ENCODE results near the gene ISG15.
A peak's percentile ranks its signal among the peaks of the same experiment; 100 is the strongest.
"Not testable (repeated sequence)": the region's sequence is repeated elsewhere in the genome, so short reads cannot be mapped to it uniquely, and the experiment has no call there.

ISG15 gene

DNA sequence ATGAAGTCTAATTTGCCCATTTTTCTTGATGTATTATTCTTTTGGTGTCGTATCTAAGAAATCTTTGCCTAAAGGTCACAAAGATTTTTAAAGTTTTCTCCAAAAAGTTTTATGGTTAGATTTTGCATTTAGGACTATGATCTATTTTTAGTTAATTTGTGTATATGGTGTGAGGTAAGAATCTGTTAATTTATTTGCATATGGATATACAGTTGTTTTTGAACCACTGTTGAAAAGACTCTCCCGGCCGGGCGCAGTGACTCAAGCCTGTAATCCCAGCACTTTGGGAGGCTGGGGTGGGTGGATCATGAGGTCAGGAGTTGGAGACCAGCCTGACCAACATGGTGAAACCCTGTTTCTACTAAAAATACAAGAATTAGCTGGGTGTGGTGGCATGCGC lies 25.2 kb upstream of the ISG15 start:
- DNase-seq; in situ Hi-C loops (cut with HindIII; ENCODE audit: low pct_ligation_motif_present, low pct_unique_long_range_greater_than_20kb, low sequenced_read_pairs): not testable (repeated sequence)

DNA sequence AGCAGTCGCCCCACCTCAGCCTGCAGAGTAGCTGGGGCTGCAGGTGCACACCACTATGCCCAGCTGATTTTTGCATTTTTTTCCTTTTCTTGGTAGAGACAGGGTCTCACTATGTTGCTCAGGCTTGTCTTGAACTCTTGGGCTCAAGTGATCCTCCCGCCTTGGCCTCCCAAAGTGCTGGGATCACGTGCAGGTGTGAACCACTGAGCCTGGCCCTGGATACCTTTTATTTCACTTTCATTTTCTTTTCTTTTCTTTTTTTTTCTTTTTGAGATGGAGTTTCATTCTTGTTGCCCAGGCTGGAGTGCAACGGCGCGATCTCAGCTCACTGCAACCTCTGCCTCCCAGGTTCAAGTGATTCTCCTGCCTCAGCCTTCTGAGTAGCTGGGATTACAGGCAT lies 22.0 kb upstream of the ISG15 start:
- in situ Hi-C loops (cut with HindIII; ENCODE audit: low pct_ligation_motif_present, low pct_unique_long_range_greater_than_20kb, low sequenced_read_pairs) = not testable (repeated sequence)

DNA sequence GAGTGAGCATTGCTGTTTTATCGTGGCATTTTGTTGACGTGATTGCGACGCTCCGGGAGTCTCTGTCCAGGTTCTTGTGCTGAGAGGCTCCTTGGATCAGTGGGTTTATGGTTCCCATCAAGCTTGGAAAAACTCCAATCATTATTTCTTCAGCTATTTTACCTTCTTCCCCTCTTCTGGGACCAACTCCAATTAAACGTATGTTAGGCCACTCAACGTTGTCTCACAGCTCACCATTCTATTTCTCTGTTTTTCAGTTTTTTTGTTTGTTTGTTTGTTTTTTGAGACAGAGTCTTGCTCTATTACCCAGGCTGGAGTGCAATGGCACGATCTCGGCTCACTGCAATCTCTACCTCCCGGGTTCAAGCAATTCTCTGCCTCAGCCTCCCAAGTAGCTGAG lies 21.4 kb upstream of the ISG15 start:
- in situ Hi-C loops (cut with HindIII; ENCODE audit: low pct_ligation_motif_present, low pct_unique_long_range_greater_than_20kb, low sequenced_read_pairs) = no loop called here
- no peak for DNase-seq

More for the DNA sequence above, 22.0 kb upstream of the ISG15 start:
- DNase-seq = not testable (repeated sequence)

DNA sequence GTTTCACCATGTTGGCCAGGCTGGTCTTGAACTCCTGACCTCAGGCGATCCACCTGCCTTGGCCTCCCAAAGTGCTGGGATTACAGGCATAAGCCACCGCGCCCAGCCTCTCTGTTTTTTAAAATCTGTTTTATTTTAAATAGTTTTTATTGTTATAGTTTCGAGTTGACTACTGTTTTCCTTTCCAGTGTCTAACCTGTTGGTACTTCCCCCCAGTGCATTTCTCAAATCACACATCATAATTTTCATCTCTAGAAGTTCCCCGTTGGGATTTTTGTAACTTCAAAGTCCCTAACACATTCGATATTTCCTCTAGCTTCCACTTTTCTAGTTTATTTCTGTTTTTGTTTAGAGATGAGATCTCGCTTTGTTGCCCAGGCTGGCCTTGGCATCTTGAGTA lies 20.9 kb upstream of the ISG15 start:
- in situ Hi-C loops (cut with HindIII; ENCODE audit: low pct_ligation_motif_present, low pct_unique_long_range_greater_than_20kb, low sequenced_read_pairs) = no loop called here
- no peak for DNase-seq

DNA sequence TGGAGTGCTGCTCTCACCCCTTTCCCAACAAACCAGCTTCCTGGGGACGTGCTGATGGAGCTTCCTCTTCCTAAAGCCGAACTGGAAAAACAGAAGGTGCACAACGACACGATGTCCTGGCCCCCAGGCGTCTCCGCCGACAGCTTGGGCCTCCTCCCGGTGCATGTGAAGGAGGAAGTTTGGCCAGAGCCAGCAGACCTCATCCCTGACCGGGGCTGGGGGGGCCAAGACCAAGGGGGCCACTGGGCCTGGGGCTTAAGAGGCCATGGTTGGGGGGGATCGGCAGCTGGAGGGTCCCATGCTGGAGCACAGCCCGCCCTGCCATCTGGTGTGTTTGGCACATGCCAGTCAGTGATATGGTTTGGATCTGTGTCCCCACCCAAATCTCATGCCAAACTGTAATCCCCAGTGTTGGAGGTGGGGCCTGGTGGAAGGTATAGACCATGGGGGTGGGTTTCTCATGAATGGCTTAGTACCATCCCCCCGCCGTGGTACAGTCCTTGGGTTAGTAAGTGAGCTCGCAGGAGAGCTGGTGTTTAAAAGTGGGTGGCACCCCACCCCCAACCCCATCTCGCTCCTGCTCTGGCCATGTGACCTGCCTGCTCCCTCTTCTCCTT lies 19.8 kb upstream of the ISG15 start:
- no peak for DNase-seq
- in situ Hi-C loops (cut with HindIII; ENCODE audit: low pct_ligation_motif_present, low pct_unique_long_range_greater_than_20kb, low sequenced_read_pairs) = no loop called here

DNA sequence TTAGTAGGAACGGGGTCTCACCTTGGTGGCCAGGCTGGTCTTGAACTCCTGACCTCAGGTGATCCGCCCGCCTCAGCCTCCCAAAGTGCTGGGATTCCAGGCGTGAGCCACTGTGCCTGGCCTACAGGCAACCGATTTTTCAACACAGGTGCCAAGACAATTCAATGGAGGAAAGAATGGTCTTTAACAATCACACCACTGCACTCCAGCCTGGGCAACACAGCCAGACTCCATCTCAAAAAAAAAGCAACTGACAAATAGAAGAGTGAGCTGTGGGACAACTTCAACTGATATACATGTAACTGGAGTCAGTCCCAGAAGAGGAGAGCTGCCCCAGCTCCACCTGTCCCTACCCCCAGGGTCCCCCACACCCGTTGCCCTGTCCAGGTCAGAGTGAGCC lies 18.8 kb upstream of the ISG15 start:
- in situ Hi-C loops (cut with HindIII; ENCODE audit: low pct_ligation_motif_present, low pct_unique_long_range_greater_than_20kb, low sequenced_read_pairs); DNase-seq: not testable (repeated sequence)

DNA sequence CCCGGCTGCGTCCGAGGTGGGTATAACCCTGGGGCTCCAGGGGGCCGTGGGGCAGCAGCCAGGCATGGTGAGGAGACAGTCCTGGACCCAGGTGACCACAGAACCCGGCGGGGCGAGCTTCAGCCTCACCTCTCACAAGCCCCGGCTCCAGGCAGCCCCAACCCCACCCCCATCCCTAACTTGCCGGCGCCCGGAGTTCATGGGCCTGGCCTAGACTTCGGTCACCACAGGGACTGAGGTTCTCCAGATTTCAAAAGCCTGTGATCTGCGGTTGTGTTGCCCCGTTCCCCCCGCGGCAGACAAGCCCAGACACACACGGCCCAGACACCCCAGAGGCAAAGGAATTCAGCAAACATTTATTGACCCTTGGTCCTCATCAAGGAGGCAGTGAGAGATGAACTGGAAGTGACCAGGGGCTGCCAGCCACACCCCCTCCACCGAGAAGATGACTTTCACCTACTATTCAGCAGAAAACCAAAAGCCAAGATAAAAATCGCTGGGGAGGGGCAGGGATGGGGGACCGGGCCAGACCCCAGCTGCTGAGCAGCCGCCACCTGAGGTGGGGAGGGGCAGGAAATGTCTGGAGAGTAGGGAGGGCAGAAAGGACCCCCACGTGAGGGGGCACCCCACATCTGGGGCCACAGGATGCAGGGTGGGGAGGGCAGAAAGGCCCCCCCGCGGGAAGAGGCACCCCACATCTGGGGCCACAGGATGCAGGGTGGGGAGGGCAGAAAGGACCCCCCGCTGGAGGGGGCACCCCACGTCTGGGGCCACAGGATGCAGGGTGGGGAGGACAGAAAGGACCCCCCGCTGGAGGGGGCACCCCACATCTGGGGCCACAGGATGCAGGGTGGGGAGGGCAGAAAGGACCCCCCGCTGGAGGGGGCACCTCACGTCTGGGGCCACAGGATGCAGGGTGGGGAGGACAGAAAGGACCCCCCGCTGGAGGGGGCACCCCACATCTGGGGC lies 17.3 kb upstream of the ISG15 start:
- in situ Hi-C loops (cut with HindIII; ENCODE audit: low pct_ligation_motif_present, low pct_unique_long_range_greater_than_20kb, low sequenced_read_pairs) = no loop called here
- no peak for DNase-seq

DNA sequence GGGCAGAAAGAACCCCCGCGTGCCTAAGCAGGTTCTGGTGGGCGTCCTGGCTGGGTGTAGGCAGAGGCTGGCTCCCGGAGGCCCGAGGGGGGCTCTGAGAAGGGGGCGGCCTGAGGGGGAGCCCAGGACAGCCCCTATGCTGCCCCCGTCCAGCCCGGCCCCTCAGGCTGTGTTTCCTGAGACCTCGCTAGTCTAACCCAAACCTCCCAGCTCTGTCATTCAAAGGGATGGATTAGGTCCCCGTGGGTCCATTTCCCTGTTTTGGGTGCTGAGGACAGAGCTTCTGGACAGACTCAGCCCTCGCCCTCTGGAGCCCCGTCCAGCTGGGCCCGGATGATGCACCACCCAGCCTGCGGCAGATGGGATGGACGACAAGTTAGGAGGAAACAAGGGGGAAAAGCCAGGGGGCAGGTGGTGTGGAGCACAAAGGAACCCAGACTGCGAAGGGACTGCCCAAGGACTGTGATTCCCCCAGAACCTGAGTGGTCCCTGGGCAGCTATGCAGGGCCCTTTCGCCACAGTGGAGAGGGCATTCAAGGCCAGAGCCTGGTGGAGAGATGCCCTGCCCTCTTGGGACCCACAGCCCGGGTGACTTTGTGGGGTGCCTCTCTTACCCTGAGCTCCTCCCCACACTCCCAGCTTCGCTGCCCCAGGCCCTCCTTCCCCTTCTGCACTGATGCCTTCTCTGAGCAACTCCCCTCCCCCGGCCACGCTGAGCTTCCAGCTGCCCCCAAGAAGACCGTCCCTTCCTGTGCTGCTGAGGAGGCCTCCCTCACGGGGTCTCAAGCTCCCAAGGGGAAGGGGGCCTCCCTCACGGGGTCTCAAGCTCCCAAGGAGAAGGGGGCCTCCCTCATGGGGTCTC lies 16.2 kb upstream of the ISG15 start:
- no peak for DNase-seq
- in situ Hi-C loops (cut with HindIII; ENCODE audit: low pct_ligation_motif_present, low pct_unique_long_range_greater_than_20kb, low sequenced_read_pairs) = no loop called here

DNA sequence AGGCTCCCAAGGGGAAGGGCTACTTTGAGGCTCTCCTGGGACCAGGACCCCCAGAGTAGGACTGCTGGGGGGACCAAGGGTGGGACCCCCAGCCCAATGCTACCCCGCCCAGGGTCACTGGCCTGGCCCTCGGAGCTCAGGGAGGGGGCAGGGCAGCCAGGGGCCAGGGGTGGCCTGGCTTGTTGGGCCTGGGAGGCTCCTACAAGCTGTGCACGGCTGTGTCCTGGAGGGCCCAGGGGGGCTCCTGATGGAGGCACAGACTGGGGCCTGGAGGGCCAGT lies 15.6 kb upstream of the ISG15 start:
- in situ Hi-C loops (cut with HindIII; ENCODE audit: low pct_ligation_motif_present, low pct_unique_long_range_greater_than_20kb, low sequenced_read_pairs) = no loop called here
- no peak for DNase-seq

DNA sequence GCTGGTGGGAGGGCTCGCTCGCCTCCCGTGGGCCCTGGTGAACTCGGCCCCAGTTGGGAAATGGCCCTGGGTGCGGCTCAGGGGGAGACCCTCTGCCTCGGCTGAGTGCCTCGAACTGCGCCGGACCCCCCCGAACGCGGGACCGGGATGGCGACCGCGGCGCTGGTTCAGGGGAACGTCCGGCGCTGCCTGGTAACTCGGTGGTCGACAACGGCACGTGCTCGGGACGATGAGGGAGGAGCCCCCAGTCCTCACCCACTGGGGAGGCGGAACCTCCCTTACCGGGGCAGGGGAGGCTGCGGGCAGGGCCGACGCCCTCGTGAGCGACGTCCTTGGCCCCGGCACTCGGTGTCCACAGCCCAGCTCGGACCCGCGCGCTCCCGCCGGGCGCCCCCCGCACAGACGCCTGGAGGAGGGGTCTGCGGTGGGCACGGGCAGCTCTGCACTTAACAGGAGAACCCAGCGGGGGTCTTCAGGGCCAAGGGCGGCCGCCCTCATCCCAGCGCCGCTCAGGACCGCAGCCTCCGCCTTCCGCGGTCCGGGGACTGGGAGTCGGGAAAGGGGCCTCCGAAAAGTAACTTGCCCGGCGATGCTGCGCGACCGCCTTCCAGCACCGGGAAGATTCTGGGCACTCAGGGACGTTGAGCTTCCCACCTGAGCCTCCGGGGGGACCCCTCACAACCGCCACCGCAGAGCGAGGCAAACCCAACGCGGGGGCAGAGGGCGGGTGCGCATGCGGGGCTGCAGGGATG lies 15.1 kb upstream of the ISG15 start:
- no peak for DNase-seq
- in situ Hi-C loops (cut with HindIII; ENCODE audit: low pct_ligation_motif_present, low pct_unique_long_range_greater_than_20kb, low sequenced_read_pairs) = no loop called here

DNA sequence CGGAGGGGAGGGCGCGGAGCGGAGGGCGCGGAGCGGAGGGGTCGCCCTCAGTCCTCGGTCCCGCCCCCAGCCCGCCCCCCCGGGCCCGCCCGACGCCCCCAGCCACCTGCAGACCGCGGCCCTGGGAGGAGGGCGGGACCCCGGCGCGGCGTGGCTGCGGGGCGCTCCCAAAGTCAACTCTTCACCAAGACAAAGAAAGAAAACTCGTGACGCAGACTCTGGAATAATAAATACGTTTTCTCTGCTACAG lies 14.6 kb upstream of the ISG15 start:
- in situ Hi-C loops (cut with HindIII; ENCODE audit: low pct_ligation_motif_present, low pct_unique_long_range_greater_than_20kb, low sequenced_read_pairs) = no loop called here
- DNase-seq = no peak

DNA sequence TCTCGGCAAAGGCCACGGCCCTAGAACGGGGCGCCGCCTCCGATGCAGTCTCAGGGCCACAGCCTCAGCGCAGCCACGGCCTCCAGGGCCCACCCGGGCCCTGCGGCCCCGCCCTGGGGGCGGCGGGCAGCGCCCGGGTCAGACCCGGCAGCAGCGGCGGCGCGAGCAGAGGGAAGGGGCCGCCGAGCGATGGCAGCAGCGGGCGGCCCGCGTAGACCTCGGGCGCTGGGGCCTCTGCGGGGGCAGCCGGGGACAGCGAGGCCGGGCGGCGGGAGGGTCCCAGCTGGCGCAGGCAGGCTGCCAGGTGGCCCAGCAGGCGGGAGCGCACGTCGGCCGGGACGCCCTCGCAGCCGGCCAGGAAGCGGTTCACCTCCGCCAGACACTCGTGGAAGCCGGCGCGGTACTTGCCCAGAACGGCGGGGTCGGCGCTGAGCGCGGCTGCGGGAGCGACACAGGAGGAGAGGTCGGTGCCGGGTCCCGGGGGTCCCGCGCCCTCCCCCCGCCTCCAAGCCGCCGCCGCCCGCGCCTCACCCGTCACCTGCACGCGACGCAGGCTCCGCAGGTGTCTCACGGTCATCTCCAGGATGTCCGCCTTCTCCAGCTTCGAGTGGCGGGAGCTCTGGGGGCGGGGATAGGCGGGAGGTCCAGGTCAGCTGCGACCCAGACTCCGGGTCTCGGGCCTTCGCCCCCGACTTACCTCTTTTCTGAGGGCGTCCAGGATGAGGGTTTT lies 14.1 kb upstream of the ISG15 start:
- DNase-seq = peak; percentile 37
- in situ Hi-C loops (cut with HindIII; ENCODE audit: low pct_ligation_motif_present, low pct_unique_long_range_greater_than_20kb, low sequenced_read_pairs) = no loop called here

DNA sequence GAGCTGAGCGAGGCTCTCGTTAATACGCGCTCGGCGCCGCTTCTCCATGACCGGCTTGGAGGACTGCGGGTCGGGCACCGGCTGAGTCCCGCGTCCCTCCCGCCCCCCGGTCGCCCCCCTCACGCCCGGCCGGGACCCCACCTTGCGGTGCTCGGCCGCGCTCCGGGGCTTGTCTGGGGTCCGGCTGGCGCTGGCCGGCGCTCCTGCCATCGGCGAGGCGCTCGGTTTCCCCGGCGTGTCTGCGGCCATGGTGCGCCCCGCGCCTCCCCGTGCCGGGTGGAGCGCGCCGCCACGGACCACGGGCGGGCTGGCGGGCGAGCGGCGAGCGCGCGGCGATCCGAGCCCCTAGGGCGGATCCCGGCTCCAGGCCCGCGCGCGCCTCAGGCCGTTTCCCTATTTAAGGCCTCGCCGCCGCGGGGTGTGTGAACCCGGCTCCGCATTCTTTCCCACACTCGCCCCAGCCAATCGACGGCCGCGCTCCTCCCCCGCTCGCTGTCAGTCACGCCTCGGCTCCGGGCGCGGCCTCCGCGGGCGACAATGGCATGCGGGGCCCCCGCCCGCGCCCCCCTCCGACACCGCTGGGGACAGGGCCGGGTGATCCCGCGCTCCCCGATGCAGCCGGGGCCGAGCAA lies 13.5 kb upstream of the ISG15 start, which contains the start of gene HES4:
TSS of gene HES4 (minus strand) at position 373 of the 632 bp plus-strand sequence. CDS start at position 249, 124 bp downstream.
- peak; percentile 90 for DNase-seq
- in situ Hi-C loops (cut with HindIII; ENCODE audit: low pct_ligation_motif_present, low pct_unique_long_range_greater_than_20kb, low sequenced_read_pairs) = no loop called here

DNA sequence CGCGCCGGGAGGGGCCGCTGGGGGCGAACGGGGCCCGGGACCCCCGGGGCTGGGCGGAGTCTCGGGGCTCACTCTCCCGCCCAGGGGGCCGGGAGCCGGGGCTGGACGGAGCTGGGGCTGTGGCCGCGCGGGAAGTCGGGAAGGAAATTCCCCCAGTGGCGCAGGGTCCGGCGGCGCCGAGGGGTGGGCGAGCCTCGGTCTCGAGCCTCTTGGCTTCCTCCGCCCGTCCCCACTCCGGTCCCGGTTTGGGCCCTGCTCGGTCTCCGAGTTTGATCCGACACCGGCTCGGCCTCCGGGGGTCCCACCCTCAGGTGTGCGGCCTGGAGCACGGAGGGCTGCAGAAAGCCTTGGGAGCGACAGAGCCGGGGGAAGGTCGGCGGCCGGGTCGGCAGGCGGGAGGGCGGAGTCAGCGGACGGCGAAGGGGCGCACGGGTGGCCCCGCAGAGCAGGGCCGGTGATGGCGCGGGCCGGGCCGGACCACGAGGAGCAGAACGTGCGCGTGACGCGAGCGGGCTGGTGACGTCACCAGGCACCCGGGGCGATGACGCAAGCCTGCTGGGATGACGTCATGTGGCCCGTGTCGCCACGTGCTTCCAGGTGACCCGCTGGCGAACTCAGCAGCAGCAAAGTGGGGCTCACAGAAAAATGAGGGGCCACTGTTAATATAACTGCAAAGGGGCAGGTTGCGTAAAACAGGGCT lies 12.8 kb upstream of the ISG15 start:
- in situ Hi-C loops (cut with HindIII; ENCODE audit: low pct_ligation_motif_present, low pct_unique_long_range_greater_than_20kb, low sequenced_read_pairs) = no loop called here
- DNase-seq = peak; percentile 84

DNA sequence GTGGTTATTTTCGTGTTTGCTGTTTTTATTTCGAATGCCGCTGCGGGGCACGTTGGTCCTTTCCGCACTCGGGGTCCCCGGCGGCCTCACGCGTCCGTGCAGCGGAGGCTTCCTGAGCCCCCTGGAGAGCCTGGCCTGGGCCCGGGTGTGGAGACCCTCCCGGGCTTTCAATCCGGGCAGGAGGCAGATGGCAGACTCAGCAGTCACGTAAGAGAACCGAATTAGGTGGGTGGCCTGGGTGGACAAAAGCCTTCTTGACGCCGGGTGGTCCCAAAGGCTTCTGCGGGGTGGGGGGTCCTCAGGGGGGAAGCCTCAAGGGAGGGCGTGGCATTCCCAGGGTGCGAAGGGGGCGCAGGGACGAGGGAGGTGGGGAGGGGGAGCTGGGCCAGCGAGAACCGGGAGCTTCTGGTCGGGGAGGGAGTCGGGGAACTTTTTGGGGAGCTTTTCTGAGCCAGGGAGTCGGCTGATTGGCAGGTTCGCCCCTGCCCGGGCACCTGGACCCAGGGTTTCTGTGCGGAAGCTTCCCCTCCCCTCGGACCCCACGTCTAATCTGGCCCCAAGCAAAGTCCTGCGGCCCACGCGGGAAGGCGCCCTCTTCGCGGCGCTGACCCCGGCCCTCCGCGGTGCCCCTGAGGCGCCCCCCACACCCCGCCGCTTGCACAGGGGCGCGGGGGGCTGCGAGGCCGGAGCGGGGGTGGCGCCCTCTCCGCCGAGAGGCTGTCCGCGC lies 12.1 kb upstream of the ISG15 start:
- DNase-seq = peak; percentile 29
- in situ Hi-C loops (cut with HindIII; ENCODE audit: low pct_ligation_motif_present, low pct_unique_long_range_greater_than_20kb, low sequenced_read_pairs) = no loop called here

DNA sequence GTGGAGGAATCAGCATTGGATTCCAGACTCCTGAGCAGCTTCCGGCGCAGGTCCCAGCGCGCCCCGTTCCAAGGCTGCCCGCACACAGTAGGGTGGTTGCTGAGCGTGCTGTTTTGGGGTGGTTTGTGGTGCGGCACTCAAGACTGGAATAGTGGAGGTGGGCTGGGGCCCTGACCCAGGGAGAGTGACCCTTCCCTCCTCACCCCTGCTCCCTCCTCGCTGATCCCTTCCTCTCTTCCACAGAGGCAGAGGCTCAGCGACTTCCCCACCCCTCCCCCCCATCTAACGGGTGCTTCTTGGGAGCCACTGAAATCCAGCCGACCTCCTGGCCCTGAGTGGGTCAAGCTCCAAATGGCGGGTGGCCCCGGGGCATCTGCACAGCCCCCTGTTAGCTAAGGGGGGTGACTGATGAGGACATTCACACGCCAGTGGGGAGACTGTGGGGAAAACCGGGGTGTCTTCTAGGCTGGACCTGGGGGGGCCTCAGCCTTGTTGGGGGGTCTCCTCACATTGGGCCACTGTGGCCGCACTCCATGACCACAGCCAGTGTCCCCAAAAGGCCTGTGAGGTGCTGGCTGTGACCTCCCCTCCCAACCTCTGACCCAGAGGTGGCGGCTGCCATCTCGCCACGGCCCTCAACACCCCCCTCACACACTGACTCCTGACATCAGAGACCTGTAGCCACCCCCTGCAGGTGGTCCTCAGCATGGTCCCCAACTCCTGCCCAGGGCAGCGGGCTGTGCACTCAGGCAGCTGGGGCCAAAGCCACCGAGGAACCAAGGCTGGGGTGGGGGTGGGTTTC lies 9.5 kb upstream of the ISG15 start:
- no peak for DNase-seq
- in situ Hi-C loops (cut with HindIII; ENCODE audit: low pct_ligation_motif_present, low pct_unique_long_range_greater_than_20kb, low sequenced_read_pairs) = no loop called here
